Left kidney (tissue), 2 donors: Measurements from ENCODE around the gene ASIC1. TPM values are rescaled to one million over a fixed set of nuclear protein-coding genes. Genes with fewer than 3 reads are reported as not detected.

Source experiments
- DNase-seq: peaks from one replicate; pipeline ENCODE4 v3.0.0-alpha.2; 2013
- polyA plus RNA-seq: library from polyadenylated mRNA; unstranded; fragments of 120-200 nt; gene quantifications from one replicate; pipeline ENCODE4 v1.2.1, GENCODE V29; 2013; ENCODE audit not compliant: insufficient read length

The ASIC1 gene
- polyA plus RNA-seq, 1 donor, result 5.8 TPM

GRCh38 chr12:50084775-50085614, 27.6 kb downstream of the ASIC1 start, which contains the start of gene SMARCD1:
SMARCD1 (plus strand) TSS chr12:50085342; CDS start chr12:50085370, 28 bp downstream.
- peak; percentile 94 for DNase-seq

- DNase-seq, result no peak
These were observed 28.2 kb downstream of the ASIC1 start for GRCh38 chr12:50085615-50086072.

GRCh38 chr12:50086148-50086547, 28.8 kb downstream of the ASIC1 start:
- DNase-seq, result no peak

- DNase-seq, result no peak
These were observed 29.8 kb downstream of the ASIC1 start for GRCh38 chr12:50087151-50087550.

GRCh38 chr12:50087995-50088394, 30.6 kb downstream of the ASIC1 start:
- no peak for DNase-seq

- DNase-seq, result no peak
These were observed 31.4 kb downstream of the ASIC1 start for GRCh38 chr12:50088577-50089335.

GRCh38 chr12:50089730-50090129, 32.3 kb downstream of the ASIC1 start:
- DNase-seq, result no peak

GRCh38 chr12:50090391-50090790, 33.0 kb downstream of the ASIC1 start:
- no peak for DNase-seq

GRCh38 chr12:50097952-50098351, 40.6 kb downstream of the ASIC1 start:
- DNase-seq, result no peak

- no peak for DNase-seq
These were observed 42.1 kb downstream of the ASIC1 start for GRCh38 chr12:50099302-50100008.

- no peak for DNase-seq
These were observed 43.2 kb downstream of the ASIC1 start for GRCh38 chr12:50100561-50100960.

GRCh38 chr12:50101663-50102062, 44.3 kb downstream of the ASIC1 start:
- no peak for DNase-seq

- DNase-seq, result no peak
These were observed 44.7 kb downstream of the ASIC1 start for GRCh38 chr12:50102131-50102531.

GRCh38 chr12:50102646-50103309, 45.4 kb downstream of the ASIC1 start:
- DNase-seq, result no peak

- no peak for DNase-seq
These were observed 46.0 kb downstream of the ASIC1 start for GRCh38 chr12:50103351-50103750.

GRCh38 chr12:50103767-50104321, 46.4 kb downstream of the ASIC1 start, which contains the start of gene GPD1:
GPD1 (plus strand) TSS chr12:50104008; CDS start chr12:50104051, 43 bp downstream.
- DNase-seq, result peak; percentile 66

GRCh38 chr12:50104417-50105366, 47.3 kb downstream of the ASIC1 start:
- DNase-seq, result no peak

- DNase-seq, result no peak
These were observed 48.6 kb downstream of the ASIC1 start for GRCh38 chr12:50105913-50106450.

GRCh38 chr12:50106907-50107306, 49.5 kb downstream of the ASIC1 start:
- no peak for DNase-seq
